C1 segment of cervical spinal cord (tissue), 14 donors: ENCODE results near the gene COX19.

Experiments used
- DNase-seq, 14 donors: peaks; one replicate each; lab custom pipeline; 2025; lab: John Stamatoyannopoulos, UW

Gene COX19

GRCh38 chr7:992709-993607, 17.6 kb upstream of the COX19 start:
- DNase-seq = peak; percentile 53 to 97 (median 90)

DNA sequence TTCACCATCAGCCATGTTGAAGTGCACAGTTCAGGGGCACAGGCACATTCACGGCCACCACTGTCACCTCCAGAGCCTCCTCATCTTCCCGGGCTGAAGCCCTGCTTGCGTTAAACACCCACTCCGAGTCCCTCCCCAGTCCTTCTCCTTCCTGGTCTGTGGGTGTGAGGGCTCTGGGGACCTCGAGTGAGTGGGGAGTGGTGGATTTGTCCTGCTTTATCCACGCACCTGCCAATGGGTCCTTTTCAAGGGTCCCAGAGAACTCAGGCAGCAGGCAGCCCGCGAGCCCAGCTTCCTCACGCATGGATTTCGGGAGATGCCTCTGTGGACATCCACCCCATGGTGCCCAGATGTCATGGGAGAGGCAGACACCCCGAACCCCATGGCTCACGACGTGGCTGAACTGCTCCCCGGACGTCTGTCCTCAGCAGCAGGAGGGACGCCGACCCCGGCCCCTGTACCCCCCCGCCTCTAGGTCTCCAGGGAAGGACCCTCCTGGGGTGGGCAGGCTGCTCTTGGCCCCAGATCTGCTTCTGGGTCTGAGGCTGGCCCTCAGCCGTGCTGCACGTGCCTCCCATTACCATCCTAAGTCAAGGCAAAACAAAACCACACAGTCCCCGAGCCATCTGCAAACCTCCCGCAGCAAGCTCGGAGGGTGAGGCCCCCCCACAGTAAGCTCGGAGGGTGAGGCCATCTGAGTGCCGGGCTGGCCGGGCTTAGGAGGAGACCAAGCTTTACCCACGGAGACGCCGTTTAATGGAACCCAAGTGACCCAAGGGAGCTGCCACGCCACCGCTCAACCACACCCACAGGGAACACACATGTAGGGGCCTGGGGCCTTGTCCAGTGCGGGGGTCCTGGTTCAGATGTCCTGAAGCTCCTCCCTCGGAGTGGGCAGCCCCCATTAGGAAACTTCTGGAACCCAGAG, 16.6 kb upstream of the COX19 start:
- DNase-seq = no peak

DNA sequence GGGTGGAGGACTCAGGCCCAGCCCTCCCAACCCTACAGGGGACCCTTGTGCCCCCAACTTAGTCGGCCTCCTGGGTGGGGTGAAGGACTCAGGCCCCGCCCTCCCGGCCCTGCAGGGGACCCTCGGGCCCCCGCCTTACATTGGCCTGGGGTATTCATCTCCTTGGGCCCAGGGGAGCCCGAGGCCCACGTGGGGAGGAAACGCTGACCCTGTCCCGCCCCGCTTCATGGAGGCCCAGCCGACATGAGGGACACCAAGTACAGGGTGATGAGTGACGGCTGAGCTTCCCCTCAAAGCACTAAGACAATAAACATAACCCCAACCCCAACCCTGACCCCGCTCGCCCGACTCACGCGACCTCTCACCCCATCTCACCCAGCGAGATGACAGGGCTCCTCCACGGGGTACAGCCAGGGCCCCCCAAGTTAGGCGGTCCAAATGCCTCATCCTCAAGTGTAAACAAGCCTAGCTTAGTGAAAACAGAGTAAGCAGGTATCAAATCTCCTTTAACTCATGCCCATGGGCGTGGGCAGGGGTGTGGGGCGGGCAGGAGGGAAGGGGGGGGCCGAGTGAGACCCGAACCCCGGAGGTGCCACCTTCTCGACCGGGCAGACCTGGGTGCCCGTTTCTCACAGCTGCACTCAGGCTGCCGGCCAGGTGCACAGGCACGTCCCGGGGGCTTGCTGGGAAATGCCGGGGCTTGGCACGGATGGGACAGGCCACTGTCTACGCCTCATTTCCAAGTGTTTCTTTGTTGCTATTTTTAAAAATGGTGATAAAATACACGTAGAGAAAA, 15.8 kb upstream of the COX19 start:
- DNase-seq = no peak

- DNase-seq = no peak
These were observed 15.1 kb upstream of the COX19 start for GRCh38 chr7:990352-990932.

DNA sequence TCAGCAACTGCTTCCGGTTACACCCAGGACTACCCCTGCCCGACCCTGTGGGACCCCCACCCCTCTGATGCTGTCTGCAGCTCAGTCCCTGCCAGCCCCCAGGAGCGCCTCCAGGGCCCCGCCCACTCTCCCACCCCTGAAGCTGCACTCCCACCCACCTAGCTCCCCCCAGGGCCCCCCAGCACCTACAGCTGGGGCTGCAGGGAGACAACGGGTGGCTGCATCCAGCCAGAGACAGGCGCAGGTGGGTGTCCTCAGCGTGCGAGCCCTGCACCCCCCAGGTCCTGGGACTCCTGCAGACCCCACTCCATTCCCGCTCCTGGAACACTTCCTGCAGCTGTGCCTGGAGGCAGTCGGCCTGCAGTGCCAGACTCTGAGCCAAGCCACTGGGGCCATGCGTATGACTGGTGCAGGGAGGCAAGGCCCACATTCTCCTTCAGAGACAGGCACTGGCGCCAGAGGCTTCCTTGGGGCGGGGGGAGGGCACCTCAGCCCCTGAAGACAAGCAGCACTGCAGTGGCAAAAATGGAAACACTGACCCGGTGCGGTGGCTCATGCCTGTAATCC, 13.7 kb upstream of the COX19 start:
- DNase-seq = no peak

DNA sequence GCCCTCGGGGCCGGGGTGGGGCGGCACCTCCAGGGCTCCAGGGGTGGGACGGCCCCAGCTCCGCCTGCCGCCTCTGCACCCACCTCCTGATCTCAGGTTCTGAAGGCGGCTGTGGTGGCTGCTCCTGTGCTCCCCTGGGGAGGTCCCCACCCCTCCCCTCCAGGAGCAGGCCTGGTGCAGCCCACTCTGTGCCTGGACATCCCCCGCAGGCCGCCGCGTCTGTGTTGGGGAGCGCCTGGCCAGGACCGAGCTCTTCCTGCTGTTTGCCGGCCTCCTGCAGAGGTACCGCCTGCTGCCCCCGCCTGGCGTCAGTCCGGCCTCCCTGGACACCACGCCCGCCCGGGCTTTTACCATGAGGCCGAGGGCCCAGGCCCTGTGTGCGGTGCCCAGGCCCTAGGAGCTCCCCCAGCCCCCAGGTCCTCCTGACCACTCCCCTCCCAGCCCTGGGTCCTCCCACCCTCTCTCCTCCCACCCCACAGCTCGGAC, 13.1 kb upstream of the COX19 start:
- no peak for DNase-seq

GRCh38 chr7:987909-988308, 12.6 kb upstream of the COX19 start:
- DNase-seq = no peak

- no peak for DNase-seq
These were observed 11.7 kb upstream of the COX19 start for GRCh38 chr7:986766-987751.

DNA sequence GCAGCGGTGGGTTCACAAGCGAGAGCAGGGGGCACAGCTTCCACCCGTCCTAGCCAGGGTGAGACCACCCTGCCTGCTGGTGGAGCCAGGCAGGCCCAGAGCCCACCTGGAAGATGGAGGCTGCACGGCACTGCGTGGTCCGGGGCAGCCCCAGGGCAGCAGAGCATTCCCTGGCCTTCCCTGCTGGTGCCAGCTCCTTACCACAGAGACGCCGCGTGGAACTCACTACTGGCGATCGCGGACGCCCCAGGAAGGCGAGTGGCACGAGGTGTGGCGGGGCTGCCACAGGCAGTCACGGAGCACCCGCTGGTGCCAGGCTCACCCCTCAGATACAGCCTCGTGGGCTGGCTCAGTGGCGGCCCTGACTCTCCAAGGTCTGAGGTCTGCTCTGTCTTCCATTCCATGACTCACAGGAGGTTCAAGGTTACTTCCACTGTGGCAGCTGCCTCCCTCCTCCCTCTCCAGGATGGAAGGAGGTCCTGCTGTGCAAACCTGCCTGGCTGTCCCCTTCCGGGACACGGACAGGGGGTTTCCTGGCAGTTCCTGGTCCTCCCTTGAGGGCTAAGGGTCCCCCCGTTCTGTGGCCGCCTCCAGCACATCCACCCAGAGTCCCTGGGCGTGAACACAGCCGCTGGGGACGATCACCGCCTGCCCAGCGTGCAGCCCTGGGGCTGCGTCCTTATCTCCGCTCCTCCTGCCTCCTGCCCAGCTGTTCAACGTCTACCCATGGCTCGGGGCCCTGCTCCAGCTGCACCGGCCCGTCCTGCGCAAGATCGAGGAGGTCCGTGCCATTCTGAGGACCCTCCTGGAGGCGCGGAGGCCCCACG, 10.8 kb upstream of the COX19 start:
- DNase-seq = no peak

DNA sequence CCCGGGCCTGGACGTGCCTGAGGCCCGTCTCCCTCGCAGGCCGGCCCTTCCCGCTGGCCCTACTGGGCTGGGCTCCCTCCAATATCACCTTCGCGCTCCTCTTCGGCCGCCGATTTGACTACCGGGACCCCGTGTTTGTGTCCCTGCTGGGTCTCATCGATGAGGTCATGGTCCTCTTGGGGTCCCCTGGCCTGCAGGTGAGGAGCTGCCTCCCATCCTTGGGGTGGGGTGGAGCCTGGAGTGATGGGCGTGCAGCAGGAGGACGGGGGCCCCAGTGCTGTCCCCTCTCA, 9.7 kb upstream of the COX19 start:
- DNase-seq = no peak

GRCh38 chr7:984361-985126, 9.2 kb upstream of the COX19 start:
- no peak for DNase-seq

- no peak for DNase-seq
These were observed 8.3 kb upstream of the COX19 start for GRCh38 chr7:983616-984071.

DNA sequence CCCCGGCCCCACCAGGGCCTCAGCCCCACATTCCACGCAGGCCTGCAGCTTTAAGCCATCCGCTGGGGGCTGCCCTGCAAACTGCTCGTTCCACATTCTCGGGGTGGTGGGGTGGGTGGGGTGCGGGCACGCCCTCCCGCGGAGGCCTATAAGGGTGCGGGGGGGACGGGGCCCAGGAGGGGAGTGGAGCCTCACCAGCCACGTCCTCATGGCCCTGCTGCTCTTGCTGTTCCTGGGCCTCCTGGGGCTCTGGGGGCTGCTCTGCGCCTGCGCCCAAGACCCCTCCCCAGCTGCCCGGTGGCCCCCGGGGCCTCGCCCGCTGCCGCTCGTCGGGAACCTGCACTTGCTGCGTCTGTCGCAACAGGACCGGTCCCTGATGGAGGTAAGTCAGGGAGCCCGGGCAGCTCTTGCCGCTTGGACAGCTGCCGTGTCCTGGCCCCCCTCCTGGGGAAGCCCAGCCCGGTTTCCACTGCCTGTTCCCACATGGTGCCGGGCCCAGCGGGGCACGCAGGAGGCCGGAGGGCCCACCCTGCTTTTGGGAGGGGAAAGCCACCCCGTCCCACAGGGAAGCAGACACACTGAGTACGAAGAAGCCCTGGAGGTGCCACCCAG, 7.8 kb upstream of the COX19 start, which contains the start of gene CYP2W1:
CYP2W1 (plus strand) TSS at position 178 of the 612 bp plus-strand sequence; CDS start at position 209, 31 bp downstream.
- no peak for DNase-seq

DNA sequence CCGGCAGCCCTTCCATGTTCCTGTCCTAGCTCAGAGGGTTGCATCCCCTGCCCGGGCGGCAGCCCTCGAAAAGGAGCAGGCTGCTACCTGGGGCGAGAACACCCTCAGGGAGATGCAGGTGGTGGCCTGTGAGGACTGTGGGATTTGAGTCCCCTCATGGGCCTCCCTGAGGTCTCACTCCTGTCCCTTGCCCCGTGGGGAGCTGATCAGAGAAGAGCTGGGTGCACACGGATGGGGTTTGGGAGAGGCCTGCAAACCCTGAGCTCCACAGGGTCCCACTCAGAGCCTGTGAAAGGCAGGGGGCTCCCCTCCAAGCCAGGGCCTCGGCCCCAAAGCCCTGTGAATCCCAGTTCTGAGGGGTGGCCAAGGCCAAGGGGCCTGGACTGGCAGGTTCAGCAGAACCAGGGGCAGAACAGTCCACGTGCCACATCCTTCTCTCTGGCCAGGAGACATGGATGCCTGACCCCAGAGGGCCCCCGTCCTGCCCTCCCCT, 7.2 kb upstream of the COX19 start:
- DNase-seq = no peak

DNA sequence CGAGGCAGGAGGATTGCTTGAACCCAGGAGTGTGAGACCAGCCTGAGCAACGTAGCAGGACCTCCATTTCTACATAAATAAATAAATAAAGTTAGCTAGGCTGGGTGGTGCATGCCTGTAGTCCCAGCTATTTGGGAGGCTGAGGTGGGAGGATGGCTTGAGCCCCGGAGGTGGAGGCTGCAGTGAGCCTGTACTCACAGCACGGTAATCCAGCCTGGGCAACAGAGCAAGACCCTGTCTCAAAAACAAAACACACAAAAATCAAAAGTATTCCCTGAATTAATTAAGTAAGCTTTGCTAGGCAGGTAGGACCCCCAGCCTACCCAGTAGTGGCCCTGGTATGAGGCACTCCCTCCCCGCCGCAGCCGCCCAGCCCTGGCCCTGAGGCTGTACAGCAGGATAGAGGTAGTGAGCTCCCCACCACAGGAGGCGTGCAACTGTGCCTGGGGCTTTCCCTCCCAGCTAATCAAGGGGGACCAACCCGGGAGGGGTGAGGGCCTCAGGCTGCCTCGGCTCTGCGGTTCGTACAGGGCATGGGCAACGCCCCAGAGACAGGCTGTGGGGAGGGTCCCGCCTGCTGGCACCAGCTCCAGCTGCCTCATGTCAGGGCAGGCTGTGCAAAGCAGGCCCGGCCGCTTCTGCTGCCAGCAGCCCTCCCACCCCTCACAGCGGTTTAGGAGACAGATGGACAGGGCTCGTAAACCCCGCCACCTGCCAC, 6.6 kb upstream of the COX19 start:
- no peak for DNase-seq

DNA sequence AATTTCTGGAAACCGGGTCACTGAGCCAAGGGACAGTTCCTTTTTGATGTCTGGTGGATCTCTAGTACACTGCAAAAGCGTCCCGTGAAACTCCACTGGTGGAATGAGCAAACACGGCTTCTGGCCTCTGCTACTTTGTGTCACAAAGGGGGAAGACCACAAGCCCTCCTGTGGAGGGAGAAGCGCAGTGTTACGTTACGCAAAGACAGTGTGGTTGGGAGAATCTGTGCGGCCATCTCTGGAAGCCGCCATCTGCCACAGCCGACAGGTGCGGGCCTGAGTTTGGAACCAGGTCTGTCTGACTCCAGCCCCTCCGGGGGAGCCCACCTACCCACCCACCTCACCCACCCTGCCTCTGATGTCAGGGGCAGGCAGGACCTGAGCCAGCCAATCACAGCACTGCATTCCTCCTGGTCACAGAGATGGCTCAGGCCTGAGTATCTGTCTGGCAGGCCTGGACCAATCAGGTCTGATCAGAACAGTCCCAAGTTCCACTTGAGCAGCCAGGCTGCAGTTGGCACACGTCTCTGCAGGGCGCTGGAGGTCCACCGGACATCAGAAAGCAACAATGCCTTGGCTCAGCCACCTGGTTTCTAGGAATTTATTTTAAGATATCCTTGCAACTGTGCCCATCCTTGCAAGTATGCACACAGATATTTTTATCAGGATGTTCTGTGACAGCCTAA, 4.7 kb upstream of the COX19 start:
- no peak for DNase-seq
